Transverse colon (tissue), 4 donors: Measurements from ENCODE around the gene CEBPE. TPM values are rescaled to one million over a fixed set of nuclear protein-coding genes. Genes with fewer than 3 reads are reported as not detected.

ENCODE experiments used
- DNase-seq: peaks from one replicate; pipeline ENCODE4 v3.0.0-alpha.2; 2019
- H3K27ac ChIP-seq, 4 donors: fragments of 200-600 bp; sonication (generic); 2 replicates each; pipeline ENCODE4 v1.5.1; 2016 to 2018; ENCODE audit warnings: inconsistent platforms in 4 of 4
- H3K27me3 ChIP-seq: fragments of 200-600 bp; sonication (generic); 2 replicates; pipeline ENCODE4 v1.5.1; 2017; ENCODE audit warnings: inconsistent platforms
- H3K36me3 ChIP-seq, 4 donors: fragments of 200-600 bp; sonication (generic); 2 replicates each; pipeline ENCODE4 v1.5.1; 2017 to 2019; ENCODE audit warnings: inconsistent platforms in 4 of 4
- H3K4me1 ChIP-seq, 4 donors: fragments of 200-600 bp; sonication (generic); 2 replicates each; pipeline ENCODE4 v1.5.1; 2017 to 2020; ENCODE audit warnings: inconsistent platforms in 4 of 4
- H3K4me3 ChIP-seq, 4 donors: fragments of 200-600 bp; sonication (generic); 1 replicate in 1 of 4; 2 replicates in 3 of 4; pipeline versions ENCODE4 v1.5.1 to v1.6.1; 2017 to 2019; ENCODE audit warnings: inconsistent platforms in 4 of 4
- H3K9me3 ChIP-seq, 2 donors: fragments of 200-600 bp; sonication (generic); 2 replicates each; pipeline ENCODE4 v1.5.1; 2017 to 2019; ENCODE audit warnings: inconsistent platforms in 2 of 2
- CTCF ChIP-seq, 5 experiments: fragments of 200-600 bp in 3 of 5; fragments of 450-650 bp in 2 of 5; sonication (generic) in 3 of 5; IDR thresholded peaks; 1 replicate in 2 of 5; 2 replicates in 3 of 5; pipeline ENCODE4 v1.5.1; 2016 to 2017; ENCODE audit warnings: antibody characterized with exemption in 5 of 5, inconsistent platforms in 3 of 5, mild to moderate bottlenecking in 2 of 5, moderate library complexity in 1 of 5
- EP300 ChIP-seq: sonication (generic); formaldehyde crosslinking; IDR thresholded peaks from one replicate; pipeline ENCODE4 v1.6.1; 2017; ENCODE audit warnings: antibody characterized with exemption, low read depth
- POLR2A ChIP-seq: fragments of 450-650 bp; IDR thresholded peaks from one replicate; pipeline ENCODE4 v1.6.1; 2016; ENCODE audit warnings: antibody characterized with exemption, mild to moderate bottlenecking, moderate library complexity
- POLR2AphosphoS5 ChIP-seq, 3 donors: sonication (generic); formaldehyde crosslinking; IDR thresholded peaks; one replicate each; pipeline ENCODE4 v1.6.1; 2016; ENCODE audit warnings: antibody characterized with exemption in 3 of 3
- WGBS, 2 donors: methylation state at CpG; one replicate each; pipeline ENCODE4 v1.1.5; 2018; ENCODE audit warnings: low coverage in 1 of 2; 5-methylcytosine and 5-hydroxymethylcytosine counted together
- in situ Hi-C, 4 donors: fragments of 200-750 bp; cut with MboI; loops; one replicate each; pipeline versions ENCODE4 v1.15.0 to v1.15.1; 2017; ENCODE audit warnings: low sequenced_read_pairs in 3 of 4, low pct_ligation_motif_present in 1 of 4, low pct_unique_long_range_greater_than_20kb in 1 of 4
- intact Hi-C: fragments of 100-400 bp; cut with DNase I; formaldehyde crosslinking; loops from one replicate; pipeline ENCODE4 v1.15.1; 2023; ENCODE audit warnings: low total_unique reads
- total RNA-seq, 4 donors: library from RNA; depleted of rRNA; stranded (reverse); fragments of >200 nt; gene quantifications; one replicate each; pipeline ENCODE4 v1.1.0, GENCODE V29; 2016

Gene CEBPE
- total RNA-seq, 4 donors from 2014 or later = not detected

- H3K9me3 ChIP-seq = no peaks in the 10 kb centered on the region
- in situ Hi-C loops = loop anchor here in 3 of 4 donors (25.0 kb wide), 1 partner anchor 181 kb away; the partner anchor contains the start of gene HOMEZ (in 3 of the 3)
- intact Hi-C loops = no loop called here
- no peak for TF ChIP-seq POLR2AphosphoS5 (IDR thresholded peaks at IDR 0.05)
- TF ChIP-seq EP300 = no peak
- no peak for TF ChIP-seq POLR2A
- TF ChIP-seq CTCF (IDR thresholded peaks at IDR 0.05) = no peak
- H3K36me3 ChIP-seq = no peaks in the 10 kb centered on the region
- H3K4me1 ChIP-seq = no peaks in the 10 kb centered on the region
- H3K27me3 ChIP-seq = peaks cover 11% of the 10 kb centered on the region
- H3K27ac ChIP-seq = no peak overlapping the region
- no peak overlapping the region for H3K4me3 ChIP-seq
- DNase-seq = no peak
These were observed 12.4 kb downstream of the CEBPE start for GRCh38 chr14:23106747-23107045.

- H3K4me1 ChIP-seq = no peaks in the 10 kb centered on the region
- in situ Hi-C loops = loop anchor here in 3 of 4 donors (25.0 kb wide), 1 partner anchor 182 kb away; the partner anchor contains the start of gene HOMEZ (in 3 of the 3)
- H3K9me3 ChIP-seq = no peaks in the 10 kb centered on the region
- no peak for DNase-seq
- intact Hi-C loops = no loop called here
- TF ChIP-seq POLR2AphosphoS5 (IDR thresholded peaks at IDR 0.05) = no peak
- no peak for TF ChIP-seq CTCF (IDR thresholded peaks at IDR 0.05)
- TF ChIP-seq POLR2A = no peak
- no peak for TF ChIP-seq EP300
- H3K27me3 ChIP-seq = no peaks in the 10 kb centered on the region
- WGBS, 2 donors = 85 to 100% methylated on average over 1 to 4 of the region's 4 CpGs
- no peak overlapping the region for H3K4me3 ChIP-seq
- no peak overlapping the region for H3K27ac ChIP-seq
- H3K36me3 ChIP-seq = no peaks in the 10 kb centered on the region
These were observed 13.7 kb downstream of the CEBPE start for GRCh38 chr14:23105348-23105824.

- Histone ChIP-seq H3K36me3 (no peaks in the 10 kb centered on the region), H3K27me3 (no peaks in the 10 kb centered on the region), H3K27ac (no peak within 1 kb of the TSS), H3K4me1 (no peaks in the 10 kb centered on the region), H3K4me3 (no peak within 1 kb of the TSS), H3K9me3 (no peaks in the 10 kb centered on the region)
- no peak for DNase-seq
- intact Hi-C loops (no loop called here), in situ Hi-C loops (loop anchor here in 3 of 4 donors (25.0 kb wide), 1 partner anchor 183 kb away; the partner anchor contains the start of gene HOMEZ (in 3 of the 3))
- TF ChIP-seq EP300 (no peak), CTCF (IDR thresholded peaks at IDR 0.05) (no peak), POLR2AphosphoS5 (IDR thresholded peaks at IDR 0.05) (no peak), POLR2A (no peak)
- 80 to 100% methylated on average over 3 to 11 of the region's 11 CpGs for WGBS, 2 donors
These were observed 14.3 kb downstream of the CEBPE start, which contains the start of gene CIROP for GRCh38 chr14:23104591-23105347. Gene CIROP, minus strand, starts transcription at chr14:23104989. Its CDS starts 69 bp downstream, at chr14:23104920.

- in situ Hi-C loops = loop anchor here in 3 of 4 donors (25.0 kb wide), 1 partner anchor 183 kb away; the partner anchor contains the start of gene HOMEZ (in 3 of the 3)
- intact Hi-C loops = no loop called here
- H3K27ac ChIP-seq = no peak overlapping the region
- no peak for DNase-seq
- H3K36me3 ChIP-seq = no peaks in the 10 kb centered on the region
- no peaks in the 10 kb centered on the region for H3K9me3 ChIP-seq
- WGBS, 2 donors = 88 to 89% methylated on average over 3 to 6 of the region's 6 CpGs
- no peak for TF ChIP-seq POLR2AphosphoS5 (IDR thresholded peaks at IDR 0.05)
- TF ChIP-seq CTCF (IDR thresholded peaks at IDR 0.05) = no peak
- TF ChIP-seq EP300 = no peak
- TF ChIP-seq POLR2A = no peak
- no peak overlapping the region for H3K4me3 ChIP-seq
- H3K27me3 ChIP-seq = no peaks in the 10 kb centered on the region
- H3K4me1 ChIP-seq = no peaks in the 10 kb centered on the region
These were observed 14.9 kb downstream of the CEBPE start for GRCh38 chr14:23104070-23104590.
